Uterus (tissue), 4 donors: Measurements from ENCODE around the gene CCM2. TPM values are rescaled to one million over a fixed set of nuclear protein-coding genes. Genes with fewer than 3 reads are reported as not detected.

Experiments
- DNase-seq, 2 donors: peaks; one replicate each; pipeline ENCODE4 v3.0.0-alpha.2; 2019 to 2020
- H3K27ac ChIP-seq, 2 donors: fragments of 200-600 bp; sonication (generic); 1 replicate in 1 of 2; 2 replicates in 1 of 2; pipeline ENCODE4 v1.5.1; 2016 to 2018
- H3K27me3 ChIP-seq, 2 donors: fragments of 200-600 bp; sonication (generic); one replicate each; pipeline ENCODE4 v1.5.1; 2018 to 2019; ENCODE audit warnings: control low read depth in 1 of 2
- H3K36me3 ChIP-seq, 2 donors: fragments of 200-600 bp; sonication (generic); one replicate each; pipeline ENCODE4 v1.5.1; 2019; ENCODE audit warnings: control low read depth in 1 of 2
- H3K4me1 ChIP-seq, 2 donors: fragments of 200-600 bp; sonication (generic); one replicate each; pipeline ENCODE4 v1.5.1; 2018 to 2019; ENCODE audit warnings: control low read depth in 1 of 2
- H3K4me3 ChIP-seq, 2 donors: fragments of 200-600 bp; sonication (generic); 1 replicate in 1 of 2; 2 replicates in 1 of 2; pipeline ENCODE4 v1.5.1; 2018 to 2019; ENCODE audit warnings: mild to moderate bottlenecking in 1 of 2
- H3K9me3 ChIP-seq, 2 donors: fragments of 200-600 bp; sonication (generic); one replicate each; pipeline ENCODE4 v1.5.1; 2019; ENCODE audit warnings: control low read depth in 1 of 2
- CTCF ChIP-seq, 4 experiments: fragments of 200-600 bp in 2 of 4; fragments of 450-650 bp in 2 of 4; sonication (generic) in 2 of 4; IDR thresholded peaks; one replicate each; pipeline ENCODE4 v1.5.1; 2016 to 2019; ENCODE audit warnings: antibody characterized with exemption in 4 of 4, mild to moderate bottlenecking in 2 of 4, moderate library complexity in 1 of 4
- POLR2A ChIP-seq, 2 donors: fragments of 450-650 bp; IDR thresholded peaks; one replicate each; pipeline ENCODE4 v1.6.1; 2016; ENCODE audit warnings: antibody characterized with exemption in 2 of 2, mild to moderate bottlenecking in 1 of 2, moderate library complexity in 1 of 2
- intact Hi-C: fragments of 100-400 bp; cut with DNase I; formaldehyde crosslinking; loops from one replicate; pipeline ENCODE4 v1.15.1; 2023; ENCODE audit warnings: low total_unique reads
- total RNA-seq, 4 donors: library from RNA; depleted of rRNA in 3 of 4; stranded (reverse); fragments of >200 nt in 3 of 4; gene quantifications; one replicate each; pipeline versions ENCODE4 v1.1.0 to v1.2.4, GENCODE V29; 2014 to 2023
- donor health status: DM: yes; HTN: yes; CAD: no.

CCM2 gene
- total RNA-seq, 4 donors from 2014 or later, result 7.6 to 70.2 (median 33.6) TPM

- H3K4me3 ChIP-seq, result no peak overlapping the region
- peaks cover 0 to 3% of the 10 kb centered on the region in 2 donors for H3K4me1 ChIP-seq
- no peaks in the 10 kb centered on the region for H3K27me3 ChIP-seq
- no peak for DNase-seq
- no peaks in the 10 kb centered on the region for H3K36me3 ChIP-seq
- no peak overlapping the region for H3K27ac ChIP-seq
- no peaks in the 10 kb centered on the region for H3K9me3 ChIP-seq
- TF ChIP-seq POLR2A (IDR thresholded peaks at IDR 0.05) (no peak), CTCF (IDR thresholded peaks at IDR 0.05) (no peak)
- intact Hi-C loops, result no loop called here
Observed at GRCh38 chr7:45103958-45104843, 104.2 kb downstream of the CCM2 start.

GRCh38 chr7:45104844-45105587 lies 105.0 kb downstream of the CCM2 start:
- H3K36me3 ChIP-seq, result no peaks in the 10 kb centered on the region
- intact Hi-C loops, result no loop called here
- H3K4me1 ChIP-seq, result peaks cover 0 to 3% of the 10 kb centered on the region in 2 donors
- TF ChIP-seq POLR2A (IDR thresholded peaks at IDR 0.05) (no peak), CTCF (IDR thresholded peaks at IDR 0.05) (no peak)
- no peak overlapping the region for H3K27ac ChIP-seq
- no peaks in the 10 kb centered on the region for H3K9me3 ChIP-seq
- H3K4me3 ChIP-seq, result no peak overlapping the region
- no peak for DNase-seq
- no peaks in the 10 kb centered on the region for H3K27me3 ChIP-seq

- peaks cover 0 to 3% of the 10 kb centered on the region in 2 donors for H3K4me1 ChIP-seq
- H3K27ac ChIP-seq, result no peak overlapping the region
- intact Hi-C loops, result no loop called here
- TF ChIP-seq CTCF (IDR thresholded peaks at IDR 0.05) (no peak), POLR2A (IDR thresholded peaks at IDR 0.05) (no peak)
- H3K36me3 ChIP-seq, result no peaks in the 10 kb centered on the region
- no peak for DNase-seq
- no peaks in the 10 kb centered on the region for H3K9me3 ChIP-seq
- no peaks in the 10 kb centered on the region for H3K27me3 ChIP-seq
- no peak overlapping the region for H3K4me3 ChIP-seq
Observed at GRCh38 chr7:45105588-45106188, 105.7 kb downstream of the CCM2 start.

- intact Hi-C loops, result no loop called here
- H3K27ac ChIP-seq, result no peak overlapping the region
Observed at GRCh38 chr7:45106820-45107219, 106.8 kb downstream of the CCM2 start.

More at GRCh38 chr7:45106820-45107219, 106.8 kb downstream of the CCM2 start:
- TF ChIP-seq POLR2A (IDR thresholded peaks at IDR 0.05) (no peak), CTCF (IDR thresholded peaks at IDR 0.05) (no peak)
- no peaks in the 10 kb centered on the region for H3K36me3 ChIP-seq
- no peak for DNase-seq
- no peaks in the 10 kb centered on the region for H3K9me3 ChIP-seq
- no peak overlapping the region for H3K4me3 ChIP-seq
- peaks cover 0 to 3% of the 10 kb centered on the region in 2 donors for H3K4me1 ChIP-seq
- no peaks in the 10 kb centered on the region for H3K27me3 ChIP-seq
